Endodermal cell (in vitro differentiated cells): ENCODE data around the gene CDH13. TPM values are rescaled to one million over a fixed set of nuclear protein-coding genes. Genes with fewer than 3 reads are reported as not detected.

Experiments
- DNase-seq: peaks from one replicate; pipeline ENCODE4 v3.0.0-alpha.2; 2017
- H3K27ac ChIP-seq: 2 replicates; pipeline ENCODE4 v1.5.1; 2013; ENCODE audit warnings: mild to moderate bottlenecking, low read depth, low read length, moderate library complexity
- H3K27me3 ChIP-seq: 2 replicates; pipeline ENCODE4 v1.6.1; 2013; ENCODE audit warnings: mild to moderate bottlenecking, low read length, moderate library complexity; ENCODE audit not compliant: insufficient read depth, control insufficient read depth, poor library complexity, severe bottlenecking
- H3K36me3 ChIP-seq: 2 replicates; pipeline ENCODE4 v1.7.0; 2013; ENCODE audit warnings: mild to moderate bottlenecking, low read length, moderate library complexity; ENCODE audit not compliant: control insufficient read depth, insufficient read depth
- H3K4me1 ChIP-seq: one replicate; pipeline ENCODE4 v1.7.0; 2013; ENCODE audit warnings: low read length; ENCODE audit not compliant: control insufficient read depth, insufficient read depth
- H3K4me3 ChIP-seq: 2 replicates; pipeline ENCODE4 v1.5.1; 2013; ENCODE audit warnings: mild to moderate bottlenecking, low read length, moderate library complexity
- H3K9ac ChIP-seq: 2 replicates; pipeline ENCODE4 v1.6.1; 2013; ENCODE audit warnings: mild to moderate bottlenecking, low read length, moderate library complexity; ENCODE audit not compliant: poor library complexity, severe bottlenecking; ENCODE audit errors: extremely low read depth
- H3K9me3 ChIP-seq: 2 replicates; pipeline ENCODE4 v1.6.1; 2013; ENCODE audit warnings: mild to moderate bottlenecking, low read length, moderate library complexity; ENCODE audit not compliant: control insufficient read depth
- H3K27ac Mint-ChIP-seq: 2 replicates; pipeline ENCODE4 v1.8.0; 2020; ENCODE audit warnings: mixed read lengths
- H3K27me3 Mint-ChIP-seq: 2 replicates; pipeline ENCODE4 v1.8.0; 2021; ENCODE audit warnings: mild to moderate bottlenecking, mixed read lengths; ENCODE audit not compliant: insufficient read depth
- H3K36me3 Mint-ChIP-seq: 2 replicates; pipeline ENCODE4 v1.8.0; 2020; ENCODE audit warnings: low read depth, mixed read lengths
- H3K4me1 Mint-ChIP-seq: 2 replicates; pipeline ENCODE4 v1.8.0; 2020; ENCODE audit warnings: mixed read lengths
- H3K4me3 Mint-ChIP-seq: 2 replicates; pipeline ENCODE4 v1.8.0; 2020; ENCODE audit warnings: mild to moderate bottlenecking, moderate library complexity, mixed read lengths
- H3K9me3 Mint-ChIP-seq: 2 replicates; pipeline ENCODE4 v1.8.0; 2020; ENCODE audit warnings: mild to moderate bottlenecking, mixed read lengths
- WGBS, 2 experiments: methylation state at CpG; one replicate each; pipeline versions ENCODE4 v1.1.5 to v1.1.7; 2013; ENCODE audit warnings: missing lambda C conversion rate in 2 of 2, mixed read lengths in 1 of 2; ENCODE audit not compliant: insufficient coverage in 1 of 2, insufficient read length in 1 of 2; 5-methylcytosine and 5-hydroxymethylcytosine counted together
- total RNA-seq, 2 donors: library from RNA; stranded (reverse); fragmentation: NEBNext Ultra II Directional in 1 of 2; extraction: Animal tissue kit (Norgen Biotek cat#: 25700) in 1 of 2; gene quantifications; 2 replicates in 1 of 2; 3 replicates in 1 of 2; pipeline ENCODE4 v1.2.1, GENCODE V29; 2021
- TF ChIP-seq, protein P1 (sequence below): fragments of 200-600 bp; sonication (generic); conservative IDR thresholded peaks from 2 replicates; pipeline ENCODE4 v1.5.0; 2021; ENCODE audit warnings: antibody characterized with exemption, mild to moderate bottlenecking

Gene CDH13
- total RNA-seq, 2 donors from 2014 or later, result 0.86 to 1.8 TPM

- H3K4me3 Mint-ChIP-seq, result no peak overlapping the region
- 60 to 67% methylated on average over 2 to 4 of the region's 5 CpGs for WGBS, 2 experiments
- Histone ChIP-seq H3K36me3 (no peaks in the 10 kb centered on the region), H3K27ac (no peak overlapping the region), H3K9ac (no peak overlapping the region), H3K27me3 (no peaks in the 10 kb centered on the region), H3K4me1 (no peaks in the 10 kb centered on the region), H3K4me3 (no peak overlapping the region), H3K9me3 (no peaks in the 10 kb centered on the region)
- H3K36me3 Mint-ChIP-seq, result no peaks in the 10 kb centered on the region
- H3K9me3 Mint-ChIP-seq, result no peaks in the 10 kb centered on the region
- TF ChIP-seq, protein P1, sequence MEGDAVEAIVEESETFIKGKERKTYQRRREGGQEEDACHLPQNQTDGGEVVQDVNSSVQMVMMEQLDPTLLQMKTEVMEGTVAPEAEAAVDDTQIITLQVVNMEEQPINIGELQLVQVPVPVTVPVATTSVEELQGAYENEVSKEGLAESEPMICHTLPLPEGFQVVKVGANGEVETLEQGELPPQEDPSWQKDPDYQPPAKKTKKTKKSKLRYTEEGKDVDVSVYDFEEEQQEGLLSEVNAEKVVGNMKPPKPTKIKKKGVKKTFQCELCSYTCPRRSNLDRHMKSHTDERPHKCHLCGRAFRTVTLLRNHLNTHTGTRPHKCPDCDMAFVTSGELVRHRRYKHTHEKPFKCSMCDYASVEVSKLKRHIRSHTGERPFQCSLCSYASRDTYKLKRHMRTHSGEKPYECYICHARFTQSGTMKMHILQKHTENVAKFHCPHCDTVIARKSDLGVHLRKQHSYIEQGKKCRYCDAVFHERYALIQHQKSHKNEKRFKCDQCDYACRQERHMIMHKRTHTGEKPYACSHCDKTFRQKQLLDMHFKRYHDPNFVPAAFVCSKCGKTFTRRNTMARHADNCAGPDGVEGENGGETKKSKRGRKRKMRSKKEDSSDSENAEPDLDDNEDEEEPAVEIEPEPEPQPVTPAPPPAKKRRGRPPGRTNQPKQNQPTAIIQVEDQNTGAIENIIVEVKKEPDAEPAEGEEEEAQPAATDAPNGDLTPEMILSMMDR, result no peak
- no peak overlapping the region for H3K27ac Mint-ChIP-seq
- DNase-seq, result no peak
- no peaks in the 10 kb centered on the region for H3K4me1 Mint-ChIP-seq
- H3K27me3 Mint-ChIP-seq, result no peaks in the 10 kb centered on the region
Observed at GRCh38 chr16:83689385-83689831, 1062.6 kb downstream of the CDH13 start.

GRCh38 chr16:83692224-83692623 lies 1065.5 kb downstream of the CDH13 start:
- H3K27me3 Mint-ChIP-seq, result no peaks in the 10 kb centered on the region
- Histone ChIP-seq H3K9ac (no peak overlapping the region), H3K27me3 (no peaks in the 10 kb centered on the region), H3K9me3 (no peaks in the 10 kb centered on the region), H3K36me3 (no peaks in the 10 kb centered on the region), H3K27ac (no peak overlapping the region), H3K4me3 (no peak overlapping the region), H3K4me1 (no peaks in the 10 kb centered on the region)
- TF ChIP-seq, protein P1, result no peak
- H3K9me3 Mint-ChIP-seq, result no peaks in the 10 kb centered on the region
- no peak overlapping the region for H3K4me3 Mint-ChIP-seq
- no peak overlapping the region for H3K27ac Mint-ChIP-seq
- no peak for DNase-seq
- H3K36me3 Mint-ChIP-seq, result no peaks in the 10 kb centered on the region
- H3K4me1 Mint-ChIP-seq, result no peaks in the 10 kb centered on the region
- 79 to 82% methylated on average over 5 of the region's 5 CpGs for WGBS, 2 experiments

DNA sequence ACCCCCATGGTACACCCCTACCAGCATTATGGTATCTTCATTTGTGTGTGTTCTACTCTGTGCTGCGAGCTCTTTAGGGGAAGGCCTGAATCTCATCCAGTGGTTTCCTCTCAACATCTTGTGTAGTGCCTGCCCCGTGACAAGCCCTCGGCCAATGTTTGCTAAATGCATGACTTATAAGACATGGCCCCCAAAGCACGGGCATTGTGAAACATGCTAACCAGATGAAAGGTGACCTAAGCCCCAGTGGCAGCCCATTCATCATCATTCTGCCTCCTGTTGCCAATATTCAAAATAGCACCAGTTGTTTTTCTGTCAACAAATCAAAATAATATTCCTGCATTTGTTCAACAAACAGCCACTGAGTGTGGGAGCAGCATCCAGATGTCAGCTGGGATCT lies 1072.2 kb downstream of the CDH13 start:
- TF ChIP-seq, protein P1, result no peak
- no peaks in the 10 kb centered on the region for H3K36me3 Mint-ChIP-seq
- Histone ChIP-seq H3K4me1 (no peaks in the 10 kb centered on the region), H3K4me3 (no peak overlapping the region), H3K9ac (no peak overlapping the region), H3K27me3 (peaks cover 11% of the 10 kb centered on the region), H3K36me3 (no peaks in the 10 kb centered on the region), H3K27ac (no peak overlapping the region), H3K9me3 (no peaks in the 10 kb centered on the region)
- H3K4me3 Mint-ChIP-seq, result no peak overlapping the region
- H3K27ac Mint-ChIP-seq, result no peak overlapping the region
- no peaks in the 10 kb centered on the region for H3K4me1 Mint-ChIP-seq
- peaks cover 4% of the 10 kb centered on the region for H3K27me3 Mint-ChIP-seq
- 89 to 90% methylated on average over 4 of the region's 4 CpGs for WGBS, 2 experiments
- DNase-seq, result no peak
- no peaks in the 10 kb centered on the region for H3K9me3 Mint-ChIP-seq
